Hematopoietic multipotent progenitor cell treated with erythropoietin and hydrocortisone succinate and interleukin-3 and kit ligand, for 17 days (in vitro differentiated cells): ENCODE results near the gene CDK5RAP2.

Experiments used
- DNase-seq: peaks from one replicate; pipeline ENCODE4 v3.0.0-alpha.2; 2015; ENCODE audit warnings: low spot score

Gene CDK5RAP2

DNA sequence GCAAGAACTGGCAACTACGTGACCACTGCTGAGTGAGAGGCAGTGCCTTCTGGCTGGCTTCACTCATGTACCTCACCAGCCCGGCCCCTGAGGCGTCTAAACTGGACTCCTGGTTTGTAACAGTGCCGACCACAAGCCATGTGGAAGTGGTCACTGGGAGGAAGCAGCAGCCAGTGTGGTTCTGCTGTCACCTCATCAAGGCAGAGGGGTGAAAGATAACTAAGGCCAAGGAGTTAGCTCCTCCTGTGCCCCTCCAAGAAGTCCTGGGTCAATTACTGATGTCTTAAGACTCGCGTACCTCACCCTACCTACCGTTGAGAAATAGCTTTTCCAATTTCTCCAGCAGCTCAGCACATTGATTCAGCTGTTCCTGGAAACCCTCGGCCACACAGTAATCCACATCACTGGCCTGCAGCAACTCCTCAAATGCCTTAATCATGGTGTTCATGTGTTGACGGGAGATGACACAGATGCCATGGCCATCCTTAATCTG is 142.9 kb downstream of the CDK5RAP2 start:
- DNase-seq, result no peak

DNA sequence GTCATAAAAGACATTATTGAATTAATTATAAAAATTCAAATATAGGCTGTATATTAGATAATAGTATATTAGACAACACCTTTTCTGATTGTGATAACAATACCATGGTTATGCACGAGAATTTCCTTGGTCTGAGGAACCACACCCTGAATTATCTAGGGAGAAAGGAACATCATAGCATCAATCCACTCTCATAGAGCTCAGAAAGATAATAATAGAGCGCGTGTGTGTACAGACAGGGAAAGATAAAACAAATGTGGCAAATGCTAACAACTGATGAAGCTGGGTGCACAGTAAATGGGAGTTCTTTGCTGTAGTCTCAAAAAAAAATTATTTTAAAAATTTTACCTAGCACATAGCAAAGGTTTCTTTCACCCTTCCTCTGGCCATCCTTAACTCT is 143.5 kb downstream of the CDK5RAP2 start:
- DNase-seq, result no peak

DNA sequence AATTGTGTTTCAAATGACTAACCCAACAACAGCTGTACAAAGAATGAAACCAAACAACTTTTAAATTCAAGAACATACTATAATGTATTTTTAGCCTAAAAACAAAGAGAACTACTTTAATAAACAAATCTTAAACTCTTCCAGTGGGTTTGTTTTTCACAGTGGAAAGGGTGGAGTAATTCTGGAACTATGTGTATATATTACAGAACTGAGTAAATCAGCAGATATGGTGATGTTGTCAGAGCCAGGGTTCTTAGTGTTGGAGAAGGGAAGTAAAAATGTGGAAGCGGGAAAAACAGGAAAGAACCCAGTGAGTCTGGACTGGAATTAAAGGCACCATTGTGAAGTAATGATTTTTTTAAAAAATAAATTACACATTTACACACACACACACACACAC is 144.9 kb downstream of the CDK5RAP2 start:
- no peak for DNase-seq

DNA sequence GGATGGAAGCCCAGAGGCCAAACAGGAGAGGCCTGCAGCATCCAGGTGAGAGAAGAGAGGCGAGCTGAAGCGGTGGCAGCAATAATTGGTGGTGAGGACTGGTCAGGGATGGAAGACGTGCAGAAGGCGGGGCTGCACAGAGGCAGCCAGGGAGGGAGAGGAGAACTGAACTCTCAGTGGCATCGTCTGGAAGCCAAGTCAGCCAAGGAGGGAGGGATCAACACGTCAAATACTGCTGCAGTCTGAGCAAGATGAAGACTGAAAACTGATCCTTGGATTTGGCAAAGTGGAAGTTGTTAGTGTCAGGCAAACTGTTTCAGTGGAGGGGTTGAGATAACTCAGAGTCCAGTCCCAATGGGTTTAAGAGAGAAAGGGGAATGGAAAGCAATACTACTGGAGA is 145.4 kb downstream of the CDK5RAP2 start:
- no peak for DNase-seq

DNA sequence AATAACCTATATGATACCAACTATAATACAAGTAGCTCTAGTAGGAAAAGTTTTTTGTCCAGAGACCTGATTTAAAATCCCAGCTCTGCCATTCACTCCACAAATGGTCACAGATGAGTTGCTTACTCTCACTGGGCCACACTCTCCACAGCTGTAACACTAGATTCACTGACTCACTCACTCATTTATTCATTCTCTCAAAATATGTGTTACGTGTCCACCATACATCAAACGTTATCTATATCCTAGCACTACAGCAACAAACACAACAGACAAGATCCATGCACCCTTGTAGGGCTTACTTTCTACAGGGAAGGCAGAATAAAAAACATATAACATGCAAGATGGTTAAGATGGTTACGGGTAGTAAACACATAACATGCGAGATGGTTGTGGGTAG is 146.3 kb downstream of the CDK5RAP2 start:
- no peak for DNase-seq

DNA sequence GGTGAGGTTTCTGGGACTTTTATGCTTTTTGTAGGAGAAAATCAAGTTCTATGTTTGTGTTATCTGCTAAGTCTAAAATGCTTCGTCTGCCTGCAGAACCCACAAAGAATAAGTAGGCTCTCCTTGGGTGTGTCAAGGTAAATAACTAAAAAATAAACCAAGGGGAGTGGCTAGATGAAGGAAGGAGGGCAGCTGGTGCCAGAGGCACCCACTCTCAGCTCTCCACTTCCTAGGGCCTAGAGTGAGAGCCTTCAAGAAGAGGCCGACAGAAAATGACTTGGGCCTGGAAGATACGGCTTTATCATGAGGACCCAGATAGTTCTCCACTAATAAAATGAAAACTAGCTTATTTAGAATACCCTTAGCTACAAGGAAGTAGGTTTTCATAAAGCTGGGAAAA is 147.4 kb downstream of the CDK5RAP2 start:
- DNase-seq, result no peak

DNA sequence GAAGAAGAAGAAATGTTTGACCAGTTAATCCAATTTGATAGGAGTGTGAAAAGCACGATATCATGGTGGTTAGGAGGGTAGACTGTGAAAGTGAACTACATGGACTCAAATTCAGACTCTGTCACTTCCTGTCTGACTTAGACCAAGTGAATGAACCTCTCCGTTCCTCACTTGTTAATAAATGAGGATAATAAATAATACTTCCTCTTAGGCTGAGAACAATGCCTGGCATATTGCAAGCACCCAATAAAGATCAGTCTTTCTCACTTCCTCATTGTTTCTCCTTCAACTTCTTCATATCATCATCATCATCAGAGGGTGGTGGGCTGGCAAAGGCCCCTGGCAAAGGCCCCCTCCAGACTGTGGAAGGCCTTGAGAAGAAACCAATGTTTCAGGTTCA is 148.7 kb downstream of the CDK5RAP2 start:
- no peak for DNase-seq

DNA sequence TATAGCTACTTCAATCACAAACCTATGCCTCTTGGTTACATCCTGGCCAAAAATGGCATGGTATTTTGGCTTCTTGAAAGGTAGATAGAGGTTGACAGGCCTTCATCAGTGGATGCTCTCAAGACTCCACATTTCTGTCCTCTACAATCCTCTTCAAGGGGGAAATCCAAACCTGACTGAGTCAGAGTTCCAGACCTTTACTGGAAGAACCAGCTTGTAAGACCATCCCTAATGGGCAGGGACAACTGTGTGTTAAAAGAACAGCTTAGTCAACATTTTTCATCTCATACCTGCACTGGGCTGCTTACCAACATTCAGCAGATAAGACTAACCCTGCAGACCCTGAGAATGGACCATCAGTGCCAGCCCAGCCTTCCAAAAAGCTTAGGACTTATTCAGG is 155.7 kb downstream of the CDK5RAP2 start:
- no peak for DNase-seq

DNA sequence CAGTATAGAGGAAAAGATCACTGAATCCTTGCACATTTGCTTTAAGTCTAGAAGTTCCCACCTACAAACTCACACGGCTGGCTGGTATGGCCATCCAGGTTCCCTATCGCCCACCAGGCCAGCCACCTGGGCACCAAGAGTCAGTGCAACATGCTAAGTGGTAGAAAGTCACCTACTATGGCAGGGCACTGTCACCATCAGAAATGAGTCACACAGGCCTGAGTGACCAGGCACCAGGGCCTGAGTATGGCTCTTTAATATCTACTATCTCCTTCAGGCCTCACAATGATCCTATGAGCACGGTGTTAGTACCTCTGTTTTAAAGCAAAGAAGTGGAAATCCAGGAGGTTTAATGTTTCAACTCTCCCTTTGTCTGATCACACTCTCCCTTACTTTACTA is 156.2 kb downstream of the CDK5RAP2 start:
- DNase-seq, result no peak

DNA sequence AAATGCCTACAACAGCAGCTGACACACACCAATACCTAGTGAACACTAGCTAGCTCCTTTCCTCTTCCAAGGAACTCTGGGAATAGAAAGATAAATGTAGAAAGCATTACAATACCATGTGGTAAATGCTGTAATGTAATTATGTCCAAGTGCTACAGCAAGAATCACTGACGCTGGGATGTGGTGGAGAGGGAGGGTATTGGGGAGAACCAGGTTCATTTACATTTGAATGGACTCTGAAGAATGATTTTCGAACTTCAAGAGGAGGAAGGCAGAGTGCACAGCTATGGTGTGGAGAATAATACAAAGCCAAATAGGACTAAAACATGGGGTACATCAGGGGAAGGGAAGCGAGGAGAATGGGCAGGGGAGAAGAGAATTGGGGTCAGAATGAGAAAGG is 158.0 kb downstream of the CDK5RAP2 start:
- DNase-seq, result no peak

DNA sequence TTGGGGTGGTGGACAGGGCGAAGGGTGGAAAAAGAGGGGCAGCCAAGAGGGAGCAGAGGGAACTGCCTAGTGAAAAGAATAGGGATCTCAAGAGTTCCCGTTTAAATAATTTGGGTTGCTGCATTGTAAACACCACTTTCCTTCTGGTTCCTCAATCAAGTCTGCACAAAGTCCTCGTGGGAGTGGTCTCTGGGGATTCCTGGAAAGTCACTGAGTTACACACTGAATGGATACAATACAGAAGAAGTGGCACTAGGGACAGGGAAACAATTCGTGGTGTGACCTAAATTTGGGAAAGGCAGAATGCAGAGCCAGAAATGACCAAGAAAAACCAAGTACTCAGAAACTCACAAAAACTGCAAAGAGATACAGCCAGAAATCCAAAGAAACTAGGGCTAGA is 161.7 kb downstream of the CDK5RAP2 start:
- DNase-seq, result no peak

DNA sequence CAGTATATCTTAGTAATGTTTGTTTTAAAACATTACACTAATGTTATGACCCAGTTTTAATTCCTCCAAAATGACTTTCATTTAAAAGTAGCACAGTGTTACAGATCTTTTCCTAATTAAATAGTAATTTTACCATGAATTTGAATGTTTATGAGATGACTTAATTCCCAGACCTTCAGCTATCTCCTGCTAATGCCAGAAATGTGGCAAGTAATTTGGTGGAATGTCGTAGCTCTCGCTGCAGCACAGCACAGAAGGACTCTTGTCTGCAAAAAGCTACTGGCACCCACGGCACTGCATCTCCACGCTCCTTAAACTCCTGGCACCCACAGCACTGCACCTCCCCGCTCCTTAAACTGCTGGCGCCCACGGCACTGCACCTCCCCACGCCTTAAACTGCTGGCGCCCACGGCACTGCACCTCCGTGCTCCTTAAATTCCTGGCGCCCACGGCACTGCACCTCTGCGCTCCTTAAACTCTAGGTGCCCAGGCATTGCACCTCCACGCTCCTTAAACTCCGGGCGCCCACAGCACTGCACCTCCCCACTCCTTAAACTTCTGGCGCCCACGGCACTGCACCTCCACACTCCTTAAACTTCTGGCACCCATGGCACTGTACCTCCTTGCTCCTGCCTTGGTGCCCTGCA is 163.1 kb downstream of the CDK5RAP2 start:
- no peak for DNase-seq

DNA sequence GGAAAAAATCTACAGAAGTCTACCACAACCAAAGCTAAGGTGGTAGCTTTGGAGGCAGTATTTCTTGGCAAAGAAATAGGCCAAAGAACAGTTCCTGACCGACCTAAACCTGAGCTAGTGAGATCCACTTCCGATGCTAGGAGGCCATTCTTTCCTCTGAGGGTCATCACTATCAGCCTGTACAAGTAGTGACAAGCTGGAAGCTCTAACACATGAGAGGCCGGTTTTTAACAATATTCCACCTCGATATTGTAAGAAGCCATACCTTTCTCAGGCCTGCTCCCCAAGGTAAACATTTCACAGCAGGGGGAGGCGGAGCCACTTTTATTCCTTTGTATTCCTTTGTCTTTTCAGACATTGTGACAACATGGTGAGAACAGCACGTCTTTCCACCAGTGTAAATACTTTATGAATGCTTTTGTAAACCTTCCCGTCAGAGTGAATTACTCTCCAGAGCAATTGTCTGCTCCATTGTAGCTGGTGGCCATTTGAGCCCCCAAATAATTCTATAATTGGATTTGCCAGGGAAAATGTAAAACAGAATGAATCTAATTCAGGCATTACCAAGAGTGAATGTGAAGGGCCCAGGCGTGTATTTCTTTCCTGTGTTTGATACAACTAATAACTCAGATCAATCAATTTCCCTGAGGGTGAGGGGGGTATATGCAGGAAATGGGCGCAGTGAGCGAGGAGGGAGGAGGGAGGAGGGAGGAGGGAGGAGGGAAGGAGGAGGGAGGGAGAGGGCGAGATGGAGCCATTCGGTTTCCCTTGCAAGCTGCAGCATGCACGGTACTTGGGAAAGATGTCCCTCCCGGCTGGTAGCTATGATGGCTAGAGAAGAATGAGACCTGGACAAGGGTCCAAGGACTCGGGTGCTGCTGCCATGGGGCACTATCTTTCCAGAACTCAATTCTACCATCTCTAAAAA is 166.6 kb downstream of the CDK5RAP2 start:
- DNase-seq, result no peak

DNA sequence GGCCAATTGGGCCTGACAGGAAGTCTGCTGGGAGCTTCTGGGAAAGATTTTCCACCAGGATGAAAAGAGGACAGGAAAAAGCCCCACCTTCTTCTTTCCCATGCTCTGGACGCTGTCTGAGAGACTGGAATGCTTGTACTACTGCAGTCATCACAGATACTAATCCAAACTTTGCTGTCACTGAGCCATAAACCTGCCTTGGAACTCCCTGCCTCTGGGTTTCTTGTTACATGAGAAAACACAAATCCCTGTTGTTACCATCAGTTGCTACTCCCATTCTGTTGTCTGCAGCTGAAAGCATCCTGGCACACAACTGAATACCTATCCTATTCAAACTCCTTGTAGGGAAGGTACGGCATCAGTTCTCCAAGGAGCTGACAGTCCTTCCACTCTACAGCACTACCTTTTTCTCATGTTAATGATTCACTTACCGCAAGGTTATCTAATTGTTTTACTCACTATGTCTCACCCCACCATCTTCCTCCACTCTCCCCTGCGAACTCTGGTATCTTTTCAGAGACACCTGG is 167.5 kb downstream of the CDK5RAP2 start:
- DNase-seq, result no peak

DNA sequence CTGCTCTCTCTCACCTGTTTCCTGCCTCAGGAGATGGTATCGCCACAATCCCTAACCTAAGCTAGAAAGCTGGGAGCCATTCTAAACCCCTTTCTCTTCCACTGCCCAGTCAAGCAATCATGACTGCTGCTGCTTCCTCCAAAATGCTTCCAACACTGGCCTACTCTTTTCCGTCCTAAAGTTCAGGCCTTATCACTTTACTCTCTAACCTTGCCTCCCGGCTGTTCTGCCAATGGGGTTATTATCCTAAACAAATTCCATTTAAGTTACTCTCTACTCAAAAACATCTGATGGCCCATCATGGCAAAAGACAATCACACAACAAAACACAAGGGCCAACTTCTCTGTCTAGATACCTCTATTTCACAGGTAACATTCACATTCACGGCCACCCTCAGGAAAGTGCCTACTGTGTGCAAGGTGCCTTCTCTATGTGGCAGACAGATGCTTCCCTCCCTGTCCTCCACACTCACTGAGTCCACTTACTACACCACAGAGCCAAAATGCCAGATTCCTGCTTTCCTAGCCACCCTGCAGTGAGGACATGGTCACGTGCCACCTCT is 168.0 kb downstream of the CDK5RAP2 start:
- DNase-seq, result no peak

DNA sequence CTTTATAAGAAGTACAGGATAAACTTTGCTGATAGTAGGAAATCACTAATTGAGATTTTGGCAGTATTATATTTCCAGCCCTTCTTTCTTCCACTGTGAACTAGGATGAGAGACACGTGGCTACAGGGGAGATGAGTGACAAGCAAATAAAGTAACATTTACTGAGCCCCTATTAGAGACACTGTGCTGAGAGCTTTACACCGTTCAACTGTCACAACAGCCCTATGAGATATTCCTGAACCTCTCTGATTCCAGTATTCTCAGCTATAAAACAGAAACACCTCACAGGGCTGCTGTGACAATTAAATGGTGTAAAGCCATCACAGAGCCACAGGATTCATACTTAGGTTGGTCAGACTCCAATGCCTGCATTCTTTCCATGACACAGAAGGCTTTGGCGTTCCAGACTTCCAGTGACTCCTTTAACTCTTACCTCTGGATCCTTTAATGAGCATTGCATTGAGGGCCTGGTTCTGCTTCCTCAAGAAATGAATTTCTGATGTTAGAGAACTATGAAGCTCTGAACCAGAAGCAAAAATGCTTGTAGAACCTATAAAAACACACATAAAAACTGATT is 169.0 kb downstream of the CDK5RAP2 start:
- no peak for DNase-seq

DNA sequence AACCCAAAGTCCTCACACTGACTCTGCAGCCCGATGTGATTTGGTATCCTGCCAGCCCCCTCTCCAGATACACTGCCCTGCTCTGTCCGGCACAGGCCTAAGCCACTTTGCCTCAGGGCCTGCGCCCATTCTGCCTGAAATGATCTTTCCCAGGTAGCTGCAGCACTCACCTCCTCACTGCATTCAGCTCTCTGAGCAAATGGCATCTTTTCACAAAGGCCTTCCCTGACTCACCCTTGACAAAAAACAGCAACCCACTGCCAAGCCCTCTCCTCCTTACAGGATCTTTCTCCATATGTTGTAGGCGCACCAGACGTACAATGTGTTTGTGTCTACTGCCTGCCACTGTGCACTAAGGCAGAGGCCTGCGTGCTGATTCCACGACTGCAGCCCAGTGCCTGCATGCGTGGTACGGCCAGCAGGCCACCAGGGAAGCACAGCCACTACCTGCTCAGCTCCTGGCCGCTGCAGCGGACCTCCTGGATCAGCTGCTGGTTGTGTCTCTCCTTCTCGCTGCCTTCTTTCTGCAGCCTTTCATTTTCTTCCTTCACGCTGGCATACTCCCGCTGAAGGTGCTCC is 171.2 kb downstream of the CDK5RAP2 start:
- DNase-seq, result no peak

DNA sequence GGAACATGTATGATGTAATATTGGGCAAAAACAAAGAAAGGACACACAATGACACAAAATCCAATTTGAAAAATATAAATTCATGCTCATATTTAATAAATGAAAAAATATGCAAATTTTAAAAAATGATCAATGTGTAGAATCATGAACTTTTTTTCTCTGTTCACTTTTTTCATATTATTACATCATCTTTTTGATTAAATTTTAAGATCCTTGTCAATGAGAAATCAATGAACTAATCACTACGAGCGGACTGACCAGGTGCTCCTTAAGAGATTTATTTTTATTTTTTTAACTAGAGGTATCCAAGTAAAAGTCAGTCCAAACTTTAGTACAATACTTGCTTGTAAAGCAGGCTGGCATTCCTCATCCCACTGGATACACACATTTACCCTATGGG is 174.1 kb downstream of the CDK5RAP2 start:
- DNase-seq, result no peak

DNA sequence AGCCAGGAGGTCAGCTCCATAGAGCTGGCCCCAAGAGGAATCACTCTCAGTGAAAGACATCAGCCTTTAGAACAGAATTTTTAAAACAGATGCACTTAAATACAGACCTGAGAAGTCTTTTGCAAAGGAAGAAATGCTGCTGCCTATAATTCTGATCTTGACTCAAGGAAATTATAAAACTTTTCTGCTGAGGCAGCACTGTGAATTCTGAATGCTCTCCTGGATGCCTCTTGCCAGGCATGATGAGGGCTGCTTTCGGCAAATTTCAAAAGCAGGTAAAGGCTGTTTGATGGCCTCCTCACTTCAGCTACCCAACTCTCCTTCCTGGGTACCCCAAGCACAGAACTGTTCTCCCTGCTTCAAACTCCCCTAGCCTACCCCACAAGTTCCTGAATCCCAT is 174.8 kb downstream of the CDK5RAP2 start:
- no peak for DNase-seq

DNA sequence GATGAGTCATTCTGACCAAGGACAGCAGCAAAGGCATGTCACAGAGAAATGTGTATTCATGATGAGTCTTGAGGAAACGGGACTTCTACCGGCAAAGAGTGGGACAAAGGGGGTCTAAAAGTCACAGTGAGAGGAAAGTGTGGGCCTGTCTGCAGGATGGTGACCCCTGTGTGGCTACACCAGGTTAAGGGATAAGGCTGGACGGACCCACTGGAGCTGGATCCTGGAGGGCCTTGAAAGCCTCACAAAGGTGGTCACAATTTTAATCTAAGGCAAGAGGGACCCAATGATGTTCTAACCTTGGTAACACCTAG is 176.5 kb downstream of the CDK5RAP2 start:
- DNase-seq, result peak; percentile 22

DNA sequence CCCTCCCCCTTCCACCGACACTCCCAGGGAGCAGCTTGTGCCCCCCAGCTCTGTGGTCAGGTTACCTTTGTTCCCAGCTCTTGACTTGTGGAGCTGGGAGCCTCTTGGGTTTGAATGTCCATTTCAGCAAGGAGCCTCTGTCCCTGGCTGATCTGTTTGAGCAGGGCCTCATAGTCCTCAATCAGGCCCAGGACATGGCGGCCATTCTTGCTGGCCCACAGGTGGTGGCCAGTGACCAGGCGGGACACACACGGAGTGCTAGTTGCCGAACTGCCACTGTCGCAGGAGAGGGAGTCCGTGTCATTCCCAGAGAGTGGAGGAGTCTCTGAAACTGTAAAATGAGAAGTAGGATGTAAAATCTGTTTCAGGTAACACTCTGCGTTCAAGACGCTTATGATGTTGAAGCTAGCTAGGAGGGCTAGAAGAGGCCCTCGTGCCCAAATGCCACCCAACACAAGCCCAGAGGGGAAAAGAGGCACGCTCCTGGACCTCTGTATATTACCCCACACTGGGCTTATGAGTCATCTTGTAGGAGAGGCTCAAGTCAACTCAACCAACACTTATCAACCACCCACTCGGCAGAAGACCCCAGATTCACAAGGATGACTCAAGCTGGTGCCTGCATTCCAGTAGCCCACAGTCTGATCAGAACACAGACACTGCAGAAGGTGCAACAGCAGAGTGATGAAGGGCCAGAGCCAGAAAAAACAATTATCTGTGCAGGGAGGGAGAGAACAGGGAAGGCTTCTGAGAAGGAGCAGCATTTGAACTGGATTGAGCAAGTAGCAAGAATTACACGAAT is 177.0 kb downstream of the CDK5RAP2 start:
- DNase-seq, result peak; percentile 6
